NCI-H1930 (cell line): Measurements from ENCODE around the gene ZFHX2.
A peak's percentile ranks its signal among the peaks of the same experiment; 100 is the strongest.
"Not testable (repeated sequence)": the region's sequence is repeated elsewhere in the genome, so short reads cannot be mapped to it uniquely, and the experiment has no call there.

Source experiments
- DNase-seq, 2 experiments: peaks; one replicate each; lab custom pipeline; 2025; lab: John Stamatoyannopoulos, UW

The ZFHX2 gene

GRCh38 chr14:23551266-23552028 lies at the start of gene ZFHX2:
TSS of gene ZFHX2 (minus strand) at chr14:23551765. CDS start at chr14:23535325, 16,440 bp downstream.
- peak; percentile 85 to 86 for DNase-seq

GRCh38 chr14:23600806-23601205 lies 49.2 kb upstream of the ZFHX2 start:
- DNase-seq, result no peak

GRCh38 chr14:23600322-23600707 lies 48.8 kb upstream of the ZFHX2 start:
- DNase-seq, result no peak

GRCh38 chr14:23594191-23594590 lies 42.6 kb upstream of the ZFHX2 start:
- not testable (repeated sequence) for DNase-seq

- DNase-seq, result no peak
Observed at GRCh38 chr14:23590198-23590597, 38.6 kb upstream of the ZFHX2 start.

GRCh38 chr14:23589606-23590005 lies 38.0 kb upstream of the ZFHX2 start:
- DNase-seq, result no peak

- DNase-seq, result peak; percentile 64
Observed at GRCh38 chr14:23588884-23589598, 37.5 kb upstream of the ZFHX2 start.

GRCh38 chr14:23584527-23585203 lies 33.1 kb upstream of the ZFHX2 start:
- not testable (repeated sequence) for DNase-seq

- not testable (repeated sequence) for DNase-seq
Observed at GRCh38 chr14:23583761-23584526, 32.4 kb upstream of the ZFHX2 start.

GRCh38 chr14:23582906-23583760 lies 31.6 kb upstream of the ZFHX2 start:
- no peak for DNase-seq

- no peak for DNase-seq
Observed at GRCh38 chr14:23580948-23581281, 29.4 kb upstream of the ZFHX2 start.

GRCh38 chr14:23580152-23580926 lies 28.8 kb upstream of the ZFHX2 start:
- no peak for DNase-seq

GRCh38 chr14:23579739-23580138 lies 28.2 kb upstream of the ZFHX2 start:
- DNase-seq, result no peak

GRCh38 chr14:23579311-23579630 lies 27.7 kb upstream of the ZFHX2 start:
- no peak for DNase-seq

- DNase-seq, result no peak
Observed at GRCh38 chr14:23578560-23579310, 27.2 kb upstream of the ZFHX2 start, which contains the start of gene JPH4. TSS of gene JPH4 (minus strand) at chr14:23578790. CDS start at chr14:23577453, 1,337 bp downstream.

GRCh38 chr14:23577710-23578392 lies 26.3 kb upstream of the ZFHX2 start:
- no peak for DNase-seq

- no peak for DNase-seq
Observed at GRCh38 chr14:23577004-23577681, 25.6 kb upstream of the ZFHX2 start.

GRCh38 chr14:23573384-23574015 lies 21.9 kb upstream of the ZFHX2 start:
- no peak for DNase-seq
